K562 (cell line): ENCODE measurements around the gene CZIB. TPM values are rescaled to one million over a fixed set of nuclear protein-coding genes. Genes with fewer than 3 reads are reported as not detected.

ENCODE experiments used
- BRCA1 ChIP-seq, 2 experiments: fragments of 450-650 bp in 1 of 2; sonication (generic) in 1 of 2; formaldehyde crosslinking in 1 of 2; IDR thresholded peaks; 2 replicates each; pipeline versions ENCODE4 v1.5.0 to v1.6.1; 2017 to 2020; ENCODE audit warnings: mild to moderate bottlenecking in 1 of 2, missing genetic modification reagents in 1 of 2
- EHMT2 ChIP-seq: fragments of 450-650 bp; IDR thresholded peaks from 2 replicates; pipeline ENCODE4 v1.6.1; 2018; ENCODE audit warnings: antibody characterized with exemption
- GABPA ChIP-seq: fragments of 200-800 bp; sonication (Bioruptor generic); conservative IDR thresholded peaks from 2 replicates; pipeline ENCODE4 v1.6.1; 2016; ENCODE audit warnings: low read depth, missing genetic modification characterization, missing compliant biosample characterization
- GMEB1 ChIP-seq: fragments of 250-450 bp; sonication (Bioruptor Pico); IDR thresholded peaks from 2 replicates; pipeline ENCODE4 v1.4.0; 2020; ENCODE audit warnings: mild to moderate bottlenecking
- HBP1 ChIP-seq: fragments of 450-650 bp; formaldehyde crosslinking; IDR thresholded peaks from 2 replicates; pipeline ENCODE4 v1.4.0; 2022; ENCODE audit warnings: missing genetic modification characterization
- HDGF ChIP-seq: fragments of 450-650 bp; IDR thresholded peaks from 2 replicates; pipeline ENCODE4 v1.6.1; 2016
- HMBOX1 ChIP-seq: sonication (generic); IDR thresholded peaks from 2 replicates; pipeline ENCODE4 v1.6.1; 2016
- OTX1 ChIP-seq: fragments of 450-650 bp; formaldehyde crosslinking; IDR thresholded peaks from 2 replicates; pipeline ENCODE4 v1.4.0; 2022; ENCODE audit warnings: mild to moderate bottlenecking
- PATZ1 ChIP-seq: fragments of 250-450 bp; sonication (Bioruptor Pico); IDR thresholded peaks from 2 replicates; pipeline ENCODE4 v1.5.0; 2020; ENCODE audit warnings: mild to moderate bottlenecking, borderline replicate concordance
- PCBP1 ChIP-seq: fragments of 200-400 bp; formaldehyde crosslinking; IDR thresholded peaks from 2 replicates; pipeline ENCODE4 v1.6.1; 2018; ENCODE audit warnings: mild to moderate bottlenecking, low read depth, low read length; ENCODE audit not compliant: poor library complexity, severe bottlenecking
- RB1 ChIP-seq: fragments of 450-650 bp; IDR thresholded peaks from 2 replicates; pipeline ENCODE4 v1.6.1; 2017; ENCODE audit warnings: low read depth, mild to moderate bottlenecking
- RBM25 ChIP-seq: fragments of 200-400 bp; formaldehyde crosslinking; IDR thresholded peaks from 2 replicates; pipeline ENCODE4 v1.6.1; 2018; ENCODE audit warnings: low read length, low read depth, moderate library complexity; ENCODE audit not compliant: severe bottlenecking
- RNF2 ChIP-seq: sonication (generic); IDR thresholded peaks from 2 replicates; pipeline ENCODE4 v1.6.1; 2016
- SAFB2 ChIP-seq: fragments of 200-400 bp; formaldehyde crosslinking; IDR thresholded peaks from 2 replicates; pipeline ENCODE4 v1.6.1; 2018; ENCODE audit warnings: borderline replicate concordance, low read length, low read depth, moderate library complexity; ENCODE audit not compliant: severe bottlenecking
- SMARCB1 ChIP-seq: IDR thresholded peaks from 2 replicates; pipeline ENCODE4 v1.6.1; 2011; ENCODE audit warnings: improper control_type of control experiment, low read depth; ENCODE audit not compliant: insufficient read length
- SPI1 ChIP-seq: IDR thresholded peaks from 2 replicates; pipeline ENCODE4 v1.6.1; 2011; ENCODE audit warnings: low read depth, low read length, control low read depth, borderline replicate concordance
- TGIF2 ChIP-seq: sonication (generic); formaldehyde crosslinking; IDR thresholded peaks from 2 replicates; pipeline ENCODE4 v1.8.1; 2022; ENCODE audit warnings: mild to moderate bottlenecking, missing genetic modification reagents, moderate library complexity
- XRCC4 ChIP-seq: IDR thresholded peaks from one replicate; pipeline ENCODE4 v1.6.1; 2011; ENCODE audit not compliant: insufficient read depth, insufficient read length; ENCODE audit errors: extremely low read depth
- ZFX ChIP-seq: sonication (generic); formaldehyde crosslinking; IDR thresholded peaks from 2 replicates; pipeline ENCODE4 v1.8.0; 2022; ENCODE audit warnings: mild to moderate bottlenecking, missing genetic modification reagents, moderate library complexity
- ZNF282 ChIP-seq: sonication (generic); formaldehyde crosslinking; IDR thresholded peaks from 2 replicates; pipeline ENCODE4 v1.8.1; 2023; ENCODE audit warnings: missing genetic modification reagents
- ZNF644 ChIP-seq: fragments of 200-800 bp; sonication (Bioruptor generic); IDR thresholded peaks from 2 replicates; pipeline ENCODE4 v1.6.1; 2016; ENCODE audit warnings: low read depth, missing genetic modification characterization, missing compliant biosample characterization
- polyA plus RNA-seq, 8 experiments: library from polyadenylated mRNA; depleted of rRNA in 4 of 8; stranded (reverse) in 5 of 8; unstranded in 3 of 8; fragments of >200 nt; fragmentation: Nextera tagmentation in 2 of 8; fragmentation: Illumina TruSeq in 1 of 8; extraction: Ambion mirVana in 2 of 8; extraction: Trizol in 1 of 8; gene quantifications; 2 replicates each; pipeline versions ENCODE4 v1.2.1 to v1.2.3, GENCODE V29; 2011 to 2014; ENCODE audit warnings: inconsistent platforms in 1 of 8, missing spikeins in 1 of 8
- total RNA-seq, 7 experiments: library from RNA; depleted of rRNA in 6 of 7; stranded (reverse); fragments of >200 nt in 6 of 7; fragmentation: Illumina TruSeq in 2 of 7; extraction: Trizol in 2 of 7; gene quantifications; 2 replicates each; pipeline versions ENCODE4 v1.2.1 to v1.2.3, GENCODE V29; 2011 to 2021; ENCODE audit warnings: low replicate concordance in 1 of 7

Gene CZIB
- total and polyA plus RNA-seq, 9 of the 15 experiments (the other 6 are each of a cell fraction or from before 2014, with no cell fraction given) = 52.6 to 111 (median 80.0) TPM

GRCh38 chr1:53197291-53198200, 22.9 kb downstream of the CZIB start (continued):
- no peak for TF ChIP-seq BRCA1 (IDR thresholded peaks at IDR 0.05)
- TF ChIP-seq BRCA1 (CRISPR knock-in tag; IDR thresholded peaks at IDR 0.05) = no peak
- no peak for TF ChIP-seq ZFX (CRISPR knock-in tag)
- no peak for TF ChIP-seq GABPA (tag)
- TF ChIP-seq RBM25 = no peak
- TF ChIP-seq PATZ1 (CRISPR knock-in tag) = no peak
- no peak for TF ChIP-seq HMBOX1
- TF ChIP-seq TGIF2 (CRISPR knock-in tag) = no peak
- TF ChIP-seq OTX1 (CRISPR knock-in tag) = no peak
- TF ChIP-seq RNF2 = no peak
- 0 out of 2 replicates have a peak, but pooled peaks have one; percentile 15 for TF ChIP-seq GMEB1 (CRISPR knock-in tag)
- peak; percentile 45; the same call in 1 of the 2 replicates for TF ChIP-seq HBP1 (CRISPR knock-in tag)
- 0 out of 2 replicates have a peak, but pooled peaks have one; percentile 36 for TF ChIP-seq HDGF
- no peak for TF ChIP-seq SAFB2
- TF ChIP-seq RB1 = no peak
- no peak for TF ChIP-seq SMARCB1
- TF ChIP-seq ZNF282 = no peak
- TF ChIP-seq ZNF644 (tag) = no peak
- TF ChIP-seq PCBP1 = no peak
- peak; percentile 74; the same call in 1 of the 2 replicates for TF ChIP-seq SPI1
- no peak for TF ChIP-seq EHMT2
- no peak for TF ChIP-seq XRCC4
